Neural cell (in vitro differentiated cells): ENCODE results near the gene CKAP5. TPM values are rescaled to one million over a fixed set of nuclear protein-coding genes. Genes with fewer than 3 reads are reported as not detected.

Experiments used
- H2AFZ ChIP-seq: fragments of 200-600, 300-800 bp; sonication (generic), shearing (Covaris generic); 2 replicates; pipeline ENCODE4 v1.6.0; 2014; ENCODE audit warnings: low read depth, mild to moderate bottlenecking, antibody characterized with exemption, low read length, moderate library complexity
- H3F3A ChIP-seq: fragments of 200-600 bp; shearing (Covaris generic); 2 replicates; pipeline ENCODE4 v1.6.1; 2016; ENCODE audit warnings: mild to moderate bottlenecking, moderate library complexity, mixed read lengths, antibody characterized with exemption, low read length; ENCODE audit not compliant: insufficient read depth, poor library complexity, severe bottlenecking
- H3K27ac ChIP-seq: fragments of 200-600, 300-800 bp; sonication (generic), shearing (Covaris generic); 2 replicates; pipeline ENCODE4 v1.5.1; 2014; ENCODE audit warnings: mild to moderate bottlenecking, low read length, moderate library complexity
- H3K27me3 ChIP-seq: fragments of 300-800, 200-600 bp; sonication (generic), shearing (Covaris generic); 2 replicates; pipeline ENCODE4 v1.6.0; 2014; ENCODE audit warnings: mild to moderate bottlenecking, low read depth, low read length, moderate library complexity; ENCODE audit not compliant: insufficient read depth
- H3K36me3 ChIP-seq: fragments of 300-800, 200-600 bp; sonication (generic), shearing (Covaris generic); 2 replicates; pipeline ENCODE4 v1.5.1; 2014; ENCODE audit warnings: mild to moderate bottlenecking, antibody characterized with exemption, low read length, moderate library complexity; ENCODE audit not compliant: insufficient read depth
- H3K4me2 ChIP-seq: fragments of 300-800, 200-600 bp; sonication (generic), shearing (Covaris generic); 2 replicates; pipeline ENCODE4 v1.6.0; 2014; ENCODE audit warnings: mild to moderate bottlenecking, low read length
- H3K4me3 ChIP-seq: fragments of 300-800, 200-600 bp; sonication (generic), shearing (Covaris generic); 2 replicates; pipeline ENCODE4 v1.5.1; 2014; ENCODE audit warnings: mild to moderate bottlenecking, low read length, moderate library complexity
- H3K79me2 ChIP-seq: fragments of 200-600 bp; shearing (Covaris generic); replicated peaks from 2 replicates; pipeline ENCODE4 v1.6.0; 2014; ENCODE audit warnings: mild to moderate bottlenecking, low read length, moderate library complexity; ENCODE audit not compliant: insufficient read depth
- H3K9ac ChIP-seq: fragments of 300-800, 200-600 bp; sonication (generic), shearing (Covaris generic); 2 replicates; pipeline ENCODE4 v1.6.1; 2016; ENCODE audit warnings: mild to moderate bottlenecking, low read length, mixed read lengths
- H3K9me2 ChIP-seq: fragments of 200-600 bp; shearing (Covaris generic); 2 replicates; pipeline ENCODE4 v1.6.1; 2016; ENCODE audit warnings: mild to moderate bottlenecking, low read length, mixed read lengths; ENCODE audit not compliant: insufficient read depth
- H3K9me3 ChIP-seq: fragments of 200-600, 300-800 bp; sonication (generic), shearing (Covaris generic); 2 replicates; pipeline ENCODE4 v1.6.1; 2016; ENCODE audit warnings: mild to moderate bottlenecking, mixed run types, low read length, moderate library complexity, mixed read lengths
- H4K20me1 ChIP-seq: fragments of 200-600 bp; shearing (Covaris generic); 2 replicates; pipeline ENCODE4 v1.6.1; 2016; ENCODE audit warnings: mild to moderate bottlenecking, mixed run types; ENCODE audit not compliant: insufficient read depth
- CTCF ChIP-seq: fragments of 450-650 bp; IDR thresholded peaks from 2 replicates; pipeline ENCODE4 v1.5.1; 2014; ENCODE audit warnings: antibody characterized with exemption, mild to moderate bottlenecking, moderate library complexity; ENCODE audit not compliant: poor library complexity, severe bottlenecking
- EP300 ChIP-seq: fragments of 450-650 bp; conservative IDR thresholded peaks from 2 replicates; pipeline ENCODE4 v1.6.1; 2014; ENCODE audit warnings: antibody characterized with exemption, mild to moderate bottlenecking, moderate library complexity; ENCODE audit not compliant: poor library complexity, severe bottlenecking
- EZH2 ChIP-seq: fragments of 200-600, 300-800 bp; shearing (Covaris generic), sonication (generic); IDR thresholded peaks from 2 replicates; pipeline ENCODE4 v1.6.1; 2014; ENCODE audit warnings: antibody characterized with exemption, low read length, borderline replicate concordance, mild to moderate bottlenecking; ENCODE audit not compliant: insufficient read depth, poor library complexity, severe bottlenecking
- MXI1 ChIP-seq: fragments of 450-650 bp; conservative IDR thresholded peaks from 2 replicates; pipeline ENCODE4 v1.6.1; 2014; ENCODE audit warnings: antibody characterized with exemption, mild to moderate bottlenecking; ENCODE audit not compliant: poor library complexity, severe bottlenecking
- POLR2AphosphoS5 ChIP-seq: IDR thresholded peaks from 2 replicates; pipeline ENCODE4 v1.6.1; 2012
- RAD21 ChIP-seq: fragments of 450-650 bp; conservative IDR thresholded peaks from 2 replicates; pipeline ENCODE4 v1.6.1; 2014; ENCODE audit warnings: antibody characterized with exemption, mild to moderate bottlenecking, moderate library complexity
- REST ChIP-seq: IDR thresholded peaks from 2 replicates; pipeline ENCODE4 v1.6.1; 2012; ENCODE audit warnings: borderline replicate concordance
- SMC3 ChIP-seq: fragments of 450-650 bp; conservative IDR thresholded peaks from 2 replicates; pipeline ENCODE4 v1.6.1; 2014; ENCODE audit warnings: antibody characterized with exemption, mild to moderate bottlenecking, moderate library complexity; ENCODE audit not compliant: poor library complexity
- TAF1 ChIP-seq: IDR thresholded peaks from 2 replicates; pipeline ENCODE4 v1.6.1; 2012; ENCODE audit warnings: low read depth
- polyA plus RNA-seq: library from polyadenylated mRNA; depleted of rRNA; stranded (reverse); fragments of >200 nt; gene quantifications from 2 replicates; pipeline ENCODE4 v1.2.3, GENCODE V29; 2014

CKAP5 gene
- polyA plus RNA-seq, 1 donor from 2014 or later: 90.3 TPM

- H3K9me2 ChIP-seq: no peaks in the 10 kb centered on the region
- no peaks in the 10 kb centered on the region for H4K20me1 ChIP-seq
- peak overlapping the region; percentile 61 for H2AFZ ChIP-seq
- TF ChIP-seq RAD21 (no peak), POLR2AphosphoS5 (no peak), EP300 (no peak), SMC3 (no peak), CTCF (no peak), MXI1 (no peak), TAF1 (no peak), EZH2 (no peak), REST (no peak)
- H3F3A ChIP-seq: no peaks in the 10 kb centered on the region
- peak overlapping the region; percentile 88 for H3K9ac ChIP-seq
- H3K4me3 ChIP-seq: peak overlapping the region; percentile 80
- H3K79me2 ChIP-seq: peaks cover 38% of the 10 kb centered on the region
- H3K4me2 ChIP-seq: peak overlapping the region; percentile 84
- H3K27ac ChIP-seq: no peak overlapping the region
- H3K27me3 ChIP-seq: no peaks in the 10 kb centered on the region
- H3K9me3 ChIP-seq: no peaks in the 10 kb centered on the region
- H3K36me3 ChIP-seq: no peaks in the 10 kb centered on the region
Observed at GRCh38 chr11:46846510-46846830, 390 bp upstream of the CKAP5 start.

- Histone ChIP-seq H3K9me3 (no peaks in the 10 kb centered on the region), H3K9ac (peak overlapping the region; percentile 88), H3F3A (no peaks in the 10 kb centered on the region), H4K20me1 (no peaks in the 10 kb centered on the region), H3K79me2 (peaks cover 48% of the 10 kb centered on the region), H2AFZ (peak overlapping the region; percentile 51), H3K27me3 (no peaks in the 10 kb centered on the region), H3K4me3 (peak overlapping the region; percentile 80), H3K27ac (peak overlapping the region; percentile 75), H3K36me3 (no peaks in the 10 kb centered on the region), H3K4me2 (peak overlapping the region; percentile 74), H3K9me2 (no peaks in the 10 kb centered on the region)
- TF ChIP-seq EP300 (no peak), EZH2 (no peak), POLR2AphosphoS5 (no peak), TAF1 (no peak), SMC3 (no peak), CTCF (no peak), RAD21 (no peak), REST (no peak), MXI1 (no peak)
Observed at GRCh38 chr11:46845440-46845739, 690 bp downstream of the CKAP5 start.
